ENCODE measurements around the gene TLL2.

- no peak for TF ChIP-seq CTCF (IDR thresholded peaks at IDR 0.05)
- no peak for TF ChIP-seq POLR2A (IDR thresholded peaks at IDR 0.05)
Observed at GRCh38 chr10:96414303-96414702, 99.4 kb downstream of the TLL2 start.
